Aorta (tissue), 5 donors: ENCODE data around the gene PGM2L1. TPM values are rescaled to one million over a fixed set of nuclear protein-coding genes. Genes with fewer than 3 reads are reported as not detected.

ENCODE experiments used
- ATAC-seq: fragments of 200-7000 bp; cut with Tn5 transposase; one replicate; pipeline ENCODE4 v1.9.1; 2022; ENCODE audit warnings: moderate library complexity; ENCODE audit not compliant: low FRiP score
- DNase-seq, 2 donors: peaks; one replicate each; pipeline ENCODE4 v3.0.0-alpha.2; 2020
- H3K27ac ChIP-seq, 2 donors: one replicate each; pipeline ENCODE4 v1.5.1; 2013; ENCODE audit warnings: low read length in 2 of 2, mild to moderate bottlenecking in 2 of 2, moderate library complexity in 2 of 2, control low read depth in 1 of 2, inconsistent platforms in 1 of 2, low read depth in 1 of 2
- H3K27me3 ChIP-seq, 2 donors: one replicate each; pipeline ENCODE4 v1.6.1; 2013; ENCODE audit warnings: control low read depth in 1 of 2, low read length in 1 of 2, mild to moderate bottlenecking in 1 of 2, moderate library complexity in 1 of 2; ENCODE audit not compliant: insufficient read depth in 2 of 2, control insufficient read depth in 1 of 2
- H3K36me3 ChIP-seq, 2 donors: one replicate each; pipeline ENCODE4 v1.6.1; 2013; ENCODE audit warnings: control low read depth in 1 of 2, low read length in 1 of 2, mild to moderate bottlenecking in 1 of 2; ENCODE audit not compliant: insufficient read depth in 2 of 2, control insufficient read depth in 1 of 2
- H3K4me1 ChIP-seq, 2 donors: one replicate each; pipeline ENCODE4 v1.6.1; 2013; ENCODE audit warnings: low read length in 2 of 2, control low read depth in 1 of 2, mild to moderate bottlenecking in 1 of 2, moderate library complexity in 1 of 2; ENCODE audit not compliant: insufficient read depth in 2 of 2, control insufficient read depth in 1 of 2
- H3K4me3 ChIP-seq, 2 donors: one replicate each; pipeline ENCODE4 v1.5.1; 2013; ENCODE audit warnings: low read length in 2 of 2, control low read depth in 1 of 2, mild to moderate bottlenecking in 1 of 2
- H3K9me3 ChIP-seq: one replicate; pipeline ENCODE4 v1.6.1; 2013; ENCODE audit warnings: mild to moderate bottlenecking, low read length; ENCODE audit not compliant: control insufficient read depth
- WGBS, 2 donors: extraction: QIAGEN DNeasy Blood & Tissue Kit; methylation state at CpG; one replicate each; pipeline ENCODE4 v1.1.7; 2013; 5-methylcytosine and 5-hydroxymethylcytosine counted together
- intact Hi-C, 2 donors: fragments of 100-400 bp; cut with DNase I; formaldehyde crosslinking; loops; one replicate each; pipeline versions ENCODE4 v1.14.2 to v1.15.0; 2022
- microRNA-seq, 2 donors: library from miRNA; unstranded; fragments of <30 nt; microRNA quantifications; one replicate each; pipeline ENCODE4 v1.2.0, GENCODE V29; 2020
- polyA plus RNA-seq, 2 donors: library from polyadenylated mRNA; stranded (reverse); fragments of 200-250 nt; gene quantifications; one replicate each; pipeline ENCODE4 v1.2.3, GENCODE V29; 2013
- total RNA-seq, 2 donors: library from RNA; stranded (reverse); fragmentation: NEBNext Ultra II Directional; extraction: Animal tissue kit (Norgen Biotek cat#: 25700); gene quantifications; one replicate each; pipeline ENCODE4 v1.2.1, GENCODE V29; 2021
- donor health status: healthy with polysubstance abuse.
- donor health status: Bipolar disorder and iron deficiency.
- donor health status: DM: no; HTN: no; CAD: no.
- donor health status: DM: no; HTN: no; CAD: no.
- donor health status: DM: yes; HTN: yes; CAD: no.

PGM2L1 gene
- total and polyA plus RNA-seq, 4 donors, result 2.9 to 18.8 (median 10.6) TPM

DNA sequence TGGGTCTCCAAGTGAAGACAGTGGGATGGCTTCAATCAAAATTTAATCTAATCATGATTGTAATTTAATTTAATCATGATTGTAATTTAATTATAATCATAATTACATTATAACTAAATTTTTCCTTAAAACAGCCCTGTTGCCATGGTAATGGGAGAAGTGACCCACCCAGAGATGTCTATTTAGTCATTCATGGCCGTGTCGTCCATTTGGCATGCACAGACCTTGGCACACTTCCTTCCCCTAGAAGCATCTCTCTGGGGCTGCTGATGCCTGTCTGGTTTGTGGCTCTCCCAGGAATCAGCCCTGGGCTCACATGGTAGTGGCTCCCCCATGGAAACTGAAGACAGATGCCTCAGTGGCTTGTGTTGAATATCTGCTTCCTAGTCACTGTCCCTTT lies 113.8 kb downstream of the PGM2L1 start:
- no peaks in the 10 kb centered on the region for H3K27me3 ChIP-seq
- H3K4me1 ChIP-seq, result peaks cover 0 to 2% of the 10 kb centered on the region in 2 donors
- H3K4me3 ChIP-seq, result no peak overlapping the region
- no peaks in the 10 kb centered on the region for H3K9me3 ChIP-seq
- H3K27ac ChIP-seq, result no peak overlapping the region
- intact Hi-C loops, result no loop called here
- WGBS, 2 donors, result 67 to 78% methylated on average over 2 of the region's 2 CpGs
- no peaks in the 10 kb centered on the region for H3K36me3 ChIP-seq
- DNase-seq, result no peak
- ATAC-seq, result no peak

DNA sequence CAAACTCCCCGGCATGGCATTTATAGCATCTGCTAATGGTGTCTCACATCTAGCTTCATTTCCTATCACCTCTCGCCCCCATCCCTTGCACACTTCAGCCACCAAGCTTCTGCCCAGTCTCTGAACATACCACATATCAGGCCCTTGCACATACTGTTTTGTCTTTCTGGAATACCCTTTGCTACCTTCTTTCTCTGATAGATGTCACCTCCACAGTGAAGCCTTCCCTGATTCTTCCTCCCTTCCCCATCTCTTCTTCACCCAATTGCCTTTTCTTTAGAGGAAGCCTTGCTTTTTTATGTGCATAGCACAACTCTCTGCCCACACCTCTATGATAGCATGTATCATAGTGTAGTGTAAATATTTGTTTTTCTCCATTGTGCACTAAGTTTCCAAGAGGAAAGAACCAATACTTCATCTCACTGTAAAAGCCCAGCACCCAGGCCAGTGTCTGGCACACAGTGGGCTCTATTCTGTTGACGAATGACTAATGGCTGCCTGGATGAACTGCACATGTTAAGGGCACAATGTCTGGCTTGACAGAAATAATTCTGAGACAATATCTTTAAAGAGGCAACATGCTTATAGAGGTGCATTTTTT lies 114.6 kb downstream of the PGM2L1 start:
- no peak overlapping the region for H3K27ac ChIP-seq
- H3K4me1 ChIP-seq, result peaks cover 0 to 2% of the 10 kb centered on the region in 2 donors
- no peak for DNase-seq
- H3K36me3 ChIP-seq, result no peaks in the 10 kb centered on the region
- intact Hi-C loops, result no loop called here
- H3K9me3 ChIP-seq, result no peaks in the 10 kb centered on the region
- 80 to 81% methylated on average over 3 of the region's 3 CpGs for WGBS, 2 donors
- no peak overlapping the region for H3K4me3 ChIP-seq
- ATAC-seq, result no peak
- H3K27me3 ChIP-seq, result no peaks in the 10 kb centered on the region

DNA sequence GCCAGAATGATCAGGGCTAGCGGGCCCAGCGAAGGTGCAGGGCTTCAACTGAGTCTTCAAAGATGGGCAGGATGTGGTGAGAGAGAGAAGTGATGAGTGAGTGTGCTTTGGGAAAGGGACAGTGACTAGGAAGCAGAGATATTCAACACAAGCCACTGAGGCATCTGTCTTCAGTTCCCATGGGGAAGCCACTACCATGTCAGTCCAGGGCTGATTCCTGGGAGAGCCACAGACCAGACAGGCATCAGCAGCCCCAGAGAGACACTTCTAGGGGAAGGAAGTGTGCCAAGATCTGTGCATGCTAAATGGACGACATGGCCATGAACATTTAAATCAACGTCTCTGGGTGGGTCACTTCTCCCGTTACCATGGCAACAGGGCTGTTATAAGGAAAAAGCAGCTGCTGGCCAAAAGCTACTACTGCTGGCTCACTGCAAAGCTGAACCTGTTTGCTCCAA lies 115.3 kb downstream of the PGM2L1 start:
- no peaks in the 10 kb centered on the region for H3K27me3 ChIP-seq
- intact Hi-C loops, result no loop called here
- H3K4me1 ChIP-seq, result no peaks in the 10 kb centered on the region
- WGBS, 2 donors, result 69 to 74% methylated on average over 5 of the region's 5 CpGs
- ATAC-seq (no peak), DNase-seq (no peak)
- no peaks in the 10 kb centered on the region for H3K36me3 ChIP-seq
- no peak overlapping the region for H3K4me3 ChIP-seq
- H3K27ac ChIP-seq, result no peak overlapping the region
- no peaks in the 10 kb centered on the region for H3K9me3 ChIP-seq

DNA sequence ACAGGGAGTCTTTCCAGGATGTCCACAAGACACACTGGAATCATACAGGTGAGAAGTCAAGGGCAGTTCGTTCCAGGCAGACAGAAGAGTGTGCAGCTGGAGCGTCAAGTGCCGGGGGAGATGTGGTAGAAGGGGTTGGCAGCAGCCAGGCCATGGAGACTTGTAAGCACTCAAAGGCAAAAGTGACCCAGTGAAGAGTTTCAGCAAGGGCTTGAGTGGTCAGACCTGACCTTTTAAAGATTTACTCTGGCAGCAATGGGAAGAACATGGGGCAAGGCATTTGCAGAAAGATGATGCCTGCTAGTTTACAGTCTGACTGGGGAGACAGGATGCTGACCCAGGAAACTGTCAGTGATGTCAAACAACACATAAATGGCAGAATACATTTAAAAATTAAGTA lies 115.8 kb downstream of the PGM2L1 start:
- no peaks in the 10 kb centered on the region for H3K27me3 ChIP-seq
- DNase-seq, result no peak
- H3K4me3 ChIP-seq, result no peak overlapping the region
- no peaks in the 10 kb centered on the region for H3K36me3 ChIP-seq
- H3K4me1 ChIP-seq, result no peaks in the 10 kb centered on the region
- no peaks in the 10 kb centered on the region for H3K9me3 ChIP-seq
- H3K27ac ChIP-seq, result no peak overlapping the region
- intact Hi-C loops, result no loop called here
- ATAC-seq, result no peak
- 92 to 96% methylated on average over 3 of the region's 3 CpGs for WGBS, 2 donors

DNA sequence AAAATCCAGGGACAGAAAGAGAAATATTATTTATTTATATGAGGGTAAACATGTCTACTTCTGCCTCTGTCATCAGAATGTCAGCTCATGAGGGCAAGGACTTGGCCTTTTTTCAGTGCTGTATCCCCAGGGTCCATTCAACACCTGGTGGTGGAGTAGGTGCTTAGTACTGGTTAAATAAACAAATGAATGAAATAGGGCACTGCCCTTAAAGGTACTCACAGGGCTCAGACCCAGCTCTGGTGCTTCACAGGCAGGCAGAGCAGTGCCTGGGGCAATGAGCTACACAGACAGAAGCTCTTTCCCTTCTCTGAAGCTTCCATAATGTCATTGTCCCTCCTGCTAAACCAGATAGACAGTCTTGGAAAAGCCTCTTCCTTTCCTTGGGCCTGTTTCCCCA lies 117.7 kb downstream of the PGM2L1 start:
- Histone ChIP-seq H3K27me3 (no peaks in the 10 kb centered on the region), H3K36me3 (no peaks in the 10 kb centered on the region), H3K27ac (no peak overlapping the region), H3K4me3 (no peak overlapping the region), H3K4me1 (no peaks in the 10 kb centered on the region), H3K9me3 (no peaks in the 10 kb centered on the region)
- intact Hi-C loops, result no loop called here
- DNase-seq (no peak), ATAC-seq (no peak)

Small RNAs within 50 kb of the gene (microRNA-seq; reads per million reads assigned to microRNA genes)
- gene MIR548AL, result 0.60 to 0.99 reads per million in 2 donors

Other genes starting within 250 kb of the PGM2L1 start
- gene C2CD3, start 227.4 kb downstream of the PGM2L1 start, total RNA-seq, result 10 to 100 TPM; 21.2 to 29.4 TPM
- 1 to 10 TPM; 7.6 to 8.9 TPM for gene C2CD3, start 227.4 kb downstream of the PGM2L1 start, polyA plus RNA-seq
- 10 to 100 TPM; 35.8 to 43.2 TPM for gene PPME1, start 227.1 kb downstream of the PGM2L1 start, total RNA-seq
- 10 to 100 TPM; 17.2 to 22.5 TPM for gene PPME1, start 227.1 kb downstream of the PGM2L1 start, polyA plus RNA-seq
- gene P4HA3, start 86.8 kb downstream of the PGM2L1 start, total RNA-seq, result 1 to 10 TPM; 3.1 to 5.8 TPM
- gene P4HA3, start 86.8 kb downstream of the PGM2L1 start, polyA plus RNA-seq, result 10 to 100 TPM in 1 of 2 donors, under 1 TPM in 1; 0.75 to 13.8 TPM
- 10 to 100 TPM in 1 of 2 donors, 1 to 10 TPM in 1; 3.8 to 12.5 TPM for gene KCNE3, start 69.1 kb upstream of the PGM2L1 start, total RNA-seq
- 10 to 100 TPM in 1 of 2 donors, under 1 TPM in 1; 0.97 to 17.9 TPM for gene KCNE3, start 69.1 kb upstream of the PGM2L1 start, polyA plus RNA-seq
- gene LIPT2, start 95.3 kb upstream of the PGM2L1 start, total RNA-seq, result 1 to 10 TPM; 1.0 to 1.8 TPM
- gene LIPT2, start 95.3 kb upstream of the PGM2L1 start, polyA plus RNA-seq, result under 1 TPM in 1 of 2 donors, not detected in 1; 0.95 TPM
- gene POLD3, start 194.1 kb upstream of the PGM2L1 start, total RNA-seq, result 10 to 100 TPM; 12.4 to 19.0 TPM
- 10 to 100 TPM in 1 of 2 donors, 1 to 10 TPM in 1; 3.9 to 10.4 TPM for gene POLD3, start 194.1 kb upstream of the PGM2L1 start, polyA plus RNA-seq